ENCODE results near the gene PLA2G6. TPM values are rescaled to one million over a fixed set of nuclear protein-coding genes. Genes with fewer than 3 reads are reported as not detected.

PLA2G6 gene
- total and polyA plus RNA-seq, 2 of the 4 experiments (the other 2 are of a cell fraction) = 6.1 to 10.3 TPM

DNA sequence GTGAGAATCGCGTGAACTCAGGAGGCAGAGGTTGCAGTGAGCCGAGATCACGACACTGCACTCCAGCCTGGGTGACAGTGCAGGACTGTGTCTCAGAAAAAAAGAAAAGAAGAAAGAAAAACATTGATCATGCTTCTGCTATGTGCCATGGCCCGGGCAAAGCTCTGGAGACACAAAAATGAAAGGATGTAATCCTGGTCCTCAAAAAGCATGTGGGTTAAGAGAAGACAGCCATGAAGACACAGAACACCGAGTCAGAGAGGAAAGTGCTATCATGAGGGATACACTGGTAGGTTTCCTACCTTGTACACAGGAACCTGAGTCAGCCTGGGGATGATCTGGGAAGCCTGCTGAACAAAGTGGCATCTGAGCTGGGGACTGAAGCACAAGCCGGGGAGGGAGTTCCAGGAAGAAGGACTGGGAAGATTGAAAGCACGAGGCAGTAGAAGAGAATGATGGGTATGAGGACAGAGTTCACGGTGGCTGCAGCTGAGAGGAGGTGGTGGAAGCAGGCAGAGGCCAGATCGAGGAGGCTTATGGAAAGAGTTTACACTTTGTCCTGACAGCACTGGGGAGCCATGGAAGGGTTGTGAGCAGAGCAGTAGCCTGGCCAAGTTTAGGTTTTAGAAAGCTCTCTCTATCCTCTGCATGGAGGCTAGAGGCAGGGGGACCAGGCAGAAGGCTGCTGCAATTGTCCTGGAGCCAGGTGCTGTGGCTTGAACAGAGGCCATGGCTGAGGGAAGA is 10.3 kb upstream of the PLA2G6 start:
- H3K4me3 ChIP-seq (ENCODE audit: insufficient read depth, low read depth, low read length) = no peak overlapping the region
- peak overlapping the region; percentile 86 for H2AFZ ChIP-seq (replicated peaks; ENCODE audit: low read length, poor library complexity)
- in situ Hi-C loops (cut with MboI; ENCODE audit: low sequenced_read_pairs) = no loop called here
- H3K27ac ChIP-seq (ENCODE audit: insufficient read depth, low read length) = no peak overlapping the region
- H3K56ac ChIP-seq (ENCODE audit: extremely low read depth, insufficient read depth, low read length) = no peak overlapping the region
- peak overlapping the region; percentile 84; the same call in 1 of the 2 replicates for H2AK5ac ChIP-seq (ENCODE audit: low read depth, low read length)
- no peak for DNase-seq
- H3K18ac ChIP-seq (ENCODE audit: low read depth, low read length) = peak overlapping the region; percentile 65
- BruUV-seq (replicated peaks) = no TSS peak
- intact Hi-C loops (cut with micrococcal nuclease) = no loop called here
- no peak for TF ChIP-seq RFX5 (IDR thresholded peaks at IDR 0.05; ENCODE audit: low read depth, low read length)
- TF ChIP-seq, protein P1, sequence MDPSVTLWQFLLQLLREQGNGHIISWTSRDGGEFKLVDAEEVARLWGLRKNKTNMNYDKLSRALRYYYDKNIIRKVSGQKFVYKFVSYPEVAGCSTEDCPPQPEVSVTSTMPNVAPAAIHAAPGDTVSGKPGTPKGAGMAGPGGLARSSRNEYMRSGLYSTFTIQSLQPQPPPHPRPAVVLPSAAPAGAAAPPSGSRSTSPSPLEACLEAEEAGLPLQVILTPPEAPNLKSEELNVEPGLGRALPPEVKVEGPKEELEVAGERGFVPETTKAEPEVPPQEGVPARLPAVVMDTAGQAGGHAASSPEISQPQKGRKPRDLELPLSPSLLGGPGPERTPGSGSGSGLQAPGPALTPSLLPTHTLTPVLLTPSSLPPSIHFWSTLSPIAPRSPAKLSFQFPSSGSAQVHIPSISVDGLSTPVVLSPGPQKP (IDR thresholded peaks at IDR 0.05; ENCODE audit: borderline replicate concordance, low read depth, low read length) = no peak
- H3K4me2 ChIP-seq (ENCODE audit: low read depth, low read length) = no peak overlapping the region
- H3K9me3 ChIP-seq (ENCODE audit: control insufficient read depth, insufficient read depth, low read length) = no peaks in the 10 kb centered on the region
- H3K14ac ChIP-seq (replicated peaks; ENCODE audit: low read depth, low read length) = peak overlapping the region; percentile 64
- dilution Hi-C loops (cut with HindIII; ENCODE audit: low sequenced_read_pairs, unreplicated experiment) = no loop called here
- no peak overlapping the region for H3K9ac ChIP-seq (ENCODE audit: low read depth, low read length)
- H3K23ac ChIP-seq (ENCODE audit: low read depth, low read length) = peak overlapping the region; percentile 72
- H2BK15ac ChIP-seq (ENCODE audit: low read depth, low read length) = 0 out of 3 replicates have a peak overlapping the region, but pooled peaks have one; percentile 43
- peaks cover 19% of the 10 kb centered on the region for H3K4me1 ChIP-seq (ENCODE audit: control insufficient read depth, insufficient read depth, low read length)
- H2AK9ac ChIP-seq (replicated peaks; ENCODE audit: low read depth, low read length, poor library complexity) = peak overlapping the region; percentile 91
- peak; percentile 52 for ATAC-seq (ENCODE audit: low read depth)
- no peaks in the 10 kb centered on the region for H3K79me1 ChIP-seq (ENCODE audit: low read depth in 1 of 2, low read length in 2 of 2)
- H3K9me1 ChIP-seq (ENCODE audit: insufficient read depth, low read length) = peaks cover 14% of the 10 kb centered on the region
- H4K8ac ChIP-seq (ENCODE audit: low read depth in 2 of 2, low read length in 2 of 2) = peak overlapping the region; percentile 48 to 80; a peak in 3 of 4 replicates
- no peaks in the 10 kb centered on the region for H3K27me3 ChIP-seq (ENCODE audit: control insufficient read depth, insufficient read depth, low read length)
- 0 out of 2 replicates have a peak overlapping the region, but pooled peaks have one; percentile 21 for H4K91ac ChIP-seq (ENCODE audit: insufficient read depth, low read depth, low read length)
- WGBS, 2 experiments (ENCODE audit: extremely low coverage in 2 of 2, insufficient read length in 1 of 2) = 69% methylated on average over 6 of the region's 10 CpGs; no CpG with 5 or more reads in 1 of the 2 experiments
- H3K36me3 ChIP-seq (ENCODE audit: control insufficient read depth, insufficient read depth, low read length) = no peaks in the 10 kb centered on the region
- peak overlapping the region; percentile 46; the same call in 1 of the 2 replicates for H2BK20ac ChIP-seq (ENCODE audit: low read depth, low read length)
- peak overlapping the region; percentile 77; the same call in 1 of the 2 replicates for H4K5ac ChIP-seq (ENCODE audit: low read depth, low read length)
- H3K4ac ChIP-seq (ENCODE audit: low read depth, low read length) = peak overlapping the region; percentile 64
- ChIA-PET CTCF (interaction anchor here (0.7 kb wide), 1 partner anchor 748 kb away, joined by 4 read pairs; no protein-coding TSS in a partner anchor), POLR2A (ENCODE audit: unreplicated experiment) (no interaction called here)
- no peak overlapping the region for H2BK5ac ChIP-seq (ENCODE audit: low read depth, low read length, poor library complexity, severe bottlenecking)
- no peaks in the 10 kb centered on the region for H4K20me1 ChIP-seq (ENCODE audit: insufficient read depth, low read length)
- peak overlapping the region; percentile 52 for H2BK120ac ChIP-seq (ENCODE audit: low read depth, low read length)

All from IMR-90 (cell line).